ENCODE measurements around the gene SPATA22.
"Not testable (repeated sequence)": the region's sequence is repeated elsewhere in the genome, so short reads cannot be mapped to it uniquely, and the experiment has no call there.

GRCh38 chr17:3433215-3433614, 38.4 kb downstream of the SPATA22 start:
- TF ChIP-seq CTCF (IDR thresholded peaks at IDR 0.05; ENCODE audit: low read length); EZH2 (IDR thresholded peaks at IDR 0.05; ENCODE audit: borderline replicate concordance, low read length): not testable (repeated sequence)

All from OCI-LY1 (cell line).